Erythroblast (primary cell): ENCODE measurements around the gene LLCFC1.

Source experiments
- GATA1 ChIP-seq: IDR thresholded peaks from 2 replicates; pipeline ENCODE4 v1.6.1; 2011; ENCODE audit warnings: low read depth, mild to moderate bottlenecking, control low read depth, low read length, moderate library complexity
- POLR2A ChIP-seq: IDR thresholded peaks from 2 replicates; pipeline ENCODE4 v1.6.1; 2011; ENCODE audit warnings: mild to moderate bottlenecking, low read length

DNA sequence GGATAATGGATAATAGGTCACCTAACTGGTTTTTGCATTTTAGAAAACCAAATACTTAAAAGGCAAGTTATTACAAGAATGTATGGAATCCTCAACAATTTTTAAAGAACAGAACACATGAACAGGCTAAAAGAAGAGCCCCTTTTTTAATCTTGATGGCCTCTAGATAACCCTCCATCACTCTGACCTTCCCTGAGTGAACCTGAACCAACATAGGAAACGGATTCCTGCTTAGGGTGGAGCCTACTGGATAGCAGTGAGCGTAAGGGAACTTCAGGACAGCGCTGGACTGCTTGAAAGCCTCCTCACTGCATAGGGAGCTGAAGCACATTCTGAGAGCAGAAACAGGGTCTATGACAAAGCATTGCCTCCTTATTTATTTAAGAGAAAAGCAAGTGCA lies 26.2 kb upstream of the LLCFC1 start:
- TF ChIP-seq POLR2A (no peak), GATA1 (no peak)
